K562 (cell line): ENCODE data around the gene VAPB.

Source experiments
- BRCA1 ChIP-seq, 2 experiments: fragments of 450-650 bp in 1 of 2; sonication (generic) in 1 of 2; formaldehyde crosslinking in 1 of 2; IDR thresholded peaks; 2 replicates each; pipeline versions ENCODE4 v1.5.0 to v1.6.1; 2017 to 2020; ENCODE audit warnings: mild to moderate bottlenecking in 1 of 2, missing genetic modification reagents in 1 of 2
- CHD1 ChIP-seq: fragments of 200-600 bp; sonication (generic); IDR thresholded peaks from one replicate; pipeline ENCODE4 v1.6.1; 2012; ENCODE audit warnings: mild to moderate bottlenecking, moderate library complexity, low read length, inconsistent platforms
- CTBP1 ChIP-seq: fragments of 450-650 bp; IDR thresholded peaks from 2 replicates; pipeline ENCODE4 v1.6.1; 2016; ENCODE audit warnings: borderline replicate concordance
- EP300 ChIP-seq: IDR thresholded peaks from 2 replicates; pipeline ENCODE4 v1.6.1; 2012; ENCODE audit warnings: low read length, improper control_type of control experiment
- ILF3 ChIP-seq: fragments of 450-650 bp; IDR thresholded peaks from 2 replicates; pipeline ENCODE4 v1.6.1; 2018; ENCODE audit warnings: antibody characterized with exemption, mild to moderate bottlenecking, moderate library complexity, borderline replicate concordance
- MEF2D ChIP-seq: conservative IDR thresholded peaks from 2 replicates; pipeline ENCODE4 v1.6.1; 2016; ENCODE audit warnings: low read depth, missing genetic modification characterization, missing compliant biosample characterization
- NFYB ChIP-seq: IDR thresholded peaks from 2 replicates; pipeline ENCODE4 v1.6.1; 2011; ENCODE audit warnings: mild to moderate bottlenecking, moderate library complexity; ENCODE audit not compliant: insufficient read length; ENCODE audit errors: extremely low read depth
- PHF8 ChIP-seq: fragments of 200-600 bp; sonication (generic); IDR thresholded peaks from 2 replicates; pipeline ENCODE4 v1.6.1; 2012; ENCODE audit warnings: mixed run types, mild to moderate bottlenecking, inconsistent platforms, low read length, moderate library complexity, borderline replicate concordance
- POLR2A ChIP-seq: fragments of 450-650 bp; conservative IDR thresholded peaks from 2 replicates; pipeline ENCODE4 v1.6.1; 2016
- RBBP5 ChIP-seq: fragments of 200-600 bp; sonication (generic); IDR thresholded peaks from 2 replicates; pipeline ENCODE4 v1.6.1; 2012; ENCODE audit warnings: borderline replicate concordance, mild to moderate bottlenecking, low read length, control low read depth, inconsistent platforms; ENCODE audit not compliant: insufficient read depth, poor library complexity, severe bottlenecking
- SIN3A ChIP-seq, 2 experiments: fragments of 150-350 bp in 1 of 2; IDR thresholded peaks; 2 replicates each; pipeline ENCODE4 v1.6.1; 2011 to 2016; ENCODE audit warnings: borderline replicate concordance in 2 of 2, low read depth in 2 of 2, low read length in 2 of 2, mild to moderate bottlenecking in 2 of 2, moderate library complexity in 2 of 2; ENCODE audit not compliant: control insufficient read depth in 1 of 2
- ZNF668 ChIP-seq: fragments of 250-450 bp; sonication (Bioruptor Pico); IDR thresholded peaks from 2 replicates; pipeline ENCODE4 v1.8.0; 2022; ENCODE audit warnings: mild to moderate bottlenecking, inconsistent platforms
- ZZZ3 ChIP-seq: fragments of 450-650 bp; IDR thresholded peaks from 2 replicates; pipeline ENCODE4 v1.6.1; 2016; ENCODE audit warnings: antibody characterized with exemption, mild to moderate bottlenecking, moderate library complexity
- TF ChIP-seq, protein P1 (sequence below): IDR thresholded peaks from 2 replicates; pipeline ENCODE4 v1.6.1; 2011; ENCODE audit warnings: borderline replicate concordance, low read depth, mild to moderate bottlenecking, moderate library complexity, low read length; ENCODE audit not compliant: insufficient read depth, poor library complexity, severe bottlenecking

DNA sequence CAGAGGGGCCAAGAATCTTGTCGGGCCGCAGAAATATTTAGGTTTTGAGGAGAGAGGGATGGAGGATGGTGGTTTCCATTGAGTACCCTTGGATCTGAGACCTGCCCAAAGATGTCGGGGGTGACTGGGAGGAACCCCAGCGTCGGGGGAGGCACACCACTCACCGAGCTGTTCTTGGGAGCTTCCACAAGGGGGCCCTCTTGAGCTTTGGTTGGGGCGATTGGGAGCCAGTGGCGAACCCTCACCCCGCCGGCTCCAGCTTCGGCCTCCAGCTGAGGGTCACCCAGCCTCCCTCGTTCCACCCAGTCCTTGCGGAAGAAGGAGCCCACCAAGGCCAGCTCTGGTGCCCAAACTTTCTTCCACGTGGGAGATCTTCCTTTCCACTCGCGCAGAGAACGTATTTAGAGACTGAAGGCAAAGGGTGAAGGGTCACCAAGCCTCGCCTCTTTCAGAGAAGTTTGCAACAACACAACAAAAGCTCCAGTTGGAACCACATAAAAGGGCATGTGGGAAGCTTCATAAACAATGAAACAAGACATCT is 92.5 kb downstream of the VAPB start:
- TF ChIP-seq SIN3A (IDR thresholded peaks at IDR 0.05; ENCODE audit: borderline replicate concordance in 2 of 2, control insufficient read depth in 1 of 2, low read depth in 2 of 2, low read length in 2 of 2) (no peak), PHF8 (no peak), EP300 (no peak), MEF2D (no peak), RBBP5 (no peak), BRCA1 (IDR thresholded peaks at IDR 0.05) (no peak), BRCA1 (CRISPR knock-in tag; IDR thresholded peaks at IDR 0.05) (no peak), ZZZ3 (no peak), NFYB (no peak), ILF3 (no peak), POLR2A (no peak), CHD1 (no peak), ZNF668 (CRISPR knock-in tag) (no peak), CTBP1 (no peak)
- TF ChIP-seq, protein P1, sequence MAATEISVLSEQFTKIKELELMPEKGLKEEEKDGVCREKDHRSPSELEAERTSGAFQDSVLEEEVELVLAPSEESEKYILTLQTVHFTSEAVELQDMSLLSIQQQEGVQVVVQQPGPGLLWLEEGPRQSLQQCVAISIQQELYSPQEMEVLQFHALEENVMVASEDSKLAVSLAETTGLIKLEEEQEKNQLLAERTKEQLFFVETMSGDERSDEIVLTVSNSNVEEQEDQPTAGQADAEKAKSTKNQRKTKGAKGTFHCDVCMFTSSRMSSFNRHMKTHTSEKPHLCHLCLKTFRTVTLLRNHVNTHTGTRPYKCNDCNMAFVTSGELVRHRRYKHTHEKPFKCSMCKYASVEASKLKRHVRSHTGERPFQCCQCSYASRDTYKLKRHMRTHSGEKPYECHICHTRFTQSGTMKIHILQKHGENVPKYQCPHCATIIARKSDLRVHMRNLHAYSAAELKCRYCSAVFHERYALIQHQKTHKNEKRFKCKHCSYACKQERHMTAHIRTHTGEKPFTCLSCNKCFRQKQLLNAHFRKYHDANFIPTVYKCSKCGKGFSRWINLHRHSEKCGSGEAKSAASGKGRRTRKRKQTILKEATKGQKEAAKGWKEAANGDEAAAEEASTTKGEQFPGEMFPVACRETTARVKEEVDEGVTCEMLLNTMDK: no peak
